Stromal cell of bone marrow (primary cell): ENCODE measurements around the gene PITPNC1.
"Not testable (repeated sequence)": the region's sequence is repeated elsewhere in the genome, so short reads cannot be mapped to it uniquely, and the experiment has no call there.

Source experiments
- DNase-seq: peaks from one replicate; pipeline ENCODE4 v3.0.0-alpha.2; 2012; ENCODE audit warnings: low read depth

PITPNC1 gene

GRCh38 chr17:67516571-67516970, 139.5 kb downstream of the PITPNC1 start:
- DNase-seq: not testable (repeated sequence)

- no peak for DNase-seq
These were observed 140.2 kb downstream of the PITPNC1 start for GRCh38 chr17:67517325-67517724.

- DNase-seq: peak; percentile 17
These were observed 141.8 kb downstream of the PITPNC1 start for GRCh38 chr17:67518876-67519275.

GRCh38 chr17:67519801-67520251, 142.7 kb downstream of the PITPNC1 start:
- no peak for DNase-seq

GRCh38 chr17:67520252-67520906, 143.3 kb downstream of the PITPNC1 start:
- peak; percentile 61 for DNase-seq

- DNase-seq: peak; percentile 25
These were observed 144.1 kb downstream of the PITPNC1 start for GRCh38 chr17:67520916-67521774.

- no peak for DNase-seq
These were observed 144.6 kb downstream of the PITPNC1 start for GRCh38 chr17:67521775-67522069.

GRCh38 chr17:67523101-67523500, 146.0 kb downstream of the PITPNC1 start:
- no peak for DNase-seq

- DNase-seq: no peak
These were observed 148.4 kb downstream of the PITPNC1 start for GRCh38 chr17:67525239-67526135.

GRCh38 chr17:67526700-67527099, 149.6 kb downstream of the PITPNC1 start:
- no peak for DNase-seq

GRCh38 chr17:67528751-67529436, 151.8 kb downstream of the PITPNC1 start:
- DNase-seq: peak; percentile 87

- DNase-seq: no peak
These were observed 154.2 kb downstream of the PITPNC1 start for GRCh38 chr17:67531291-67531690.

- no peak for DNase-seq
These were observed 155.3 kb downstream of the PITPNC1 start for GRCh38 chr17:67532326-67532871.

GRCh38 chr17:67534941-67535340, 157.9 kb downstream of the PITPNC1 start:
- DNase-seq: no peak

GRCh38 chr17:67542219-67543114, 165.4 kb downstream of the PITPNC1 start:
- no peak for DNase-seq

GRCh38 chr17:67544364-67544955, 167.4 kb downstream of the PITPNC1 start:
- no peak for DNase-seq

GRCh38 chr17:67546578-67547527, 169.8 kb downstream of the PITPNC1 start:
- DNase-seq: no peak

GRCh38 chr17:67548693-67549092, 171.6 kb downstream of the PITPNC1 start:
- DNase-seq: no peak

GRCh38 chr17:67549820-67550219, 172.7 kb downstream of the PITPNC1 start:
- no peak for DNase-seq
